HEK293 (cell line): ENCODE results near the gene NCOA3.

Experiments
- EGR2 ChIP-seq: fragments of 450-650 bp; formaldehyde crosslinking; IDR thresholded peaks from 2 replicates; pipeline ENCODE4 v1.5.1; 2016; ENCODE audit warnings: low read depth, missing biosample characterization, missing genetic modification characterization
- GLI4 ChIP-seq: fragments of 450-650 bp; formaldehyde crosslinking; IDR thresholded peaks from 2 replicates; pipeline ENCODE4 v1.5.1; 2016; ENCODE audit warnings: missing biosample characterization, missing genetic modification characterization
- IKZF3 ChIP-seq: fragments of 450-650 bp; IDR thresholded peaks from 2 replicates; pipeline ENCODE4 v1.5.0; 2018; ENCODE audit warnings: missing biosample characterization, mild to moderate bottlenecking, missing genetic modification characterization, moderate library complexity
- PRDM6 ChIP-seq: fragments of 450-650 bp; formaldehyde crosslinking; IDR thresholded peaks from 2 replicates; pipeline ENCODE4 v1.5.1; 2017; ENCODE audit warnings: missing biosample characterization, missing genetic modification characterization
- SALL2 ChIP-seq: fragments of 450-650 bp; formaldehyde crosslinking; IDR thresholded peaks from 2 replicates; pipeline ENCODE4 v1.5.0; 2017; ENCODE audit warnings: missing biosample characterization, mild to moderate bottlenecking, missing genetic modification characterization, borderline replicate concordance
- SP2 ChIP-seq: fragments of 450-650 bp; formaldehyde crosslinking; IDR thresholded peaks from 2 replicates; pipeline ENCODE4 v1.5.1; 2016; ENCODE audit warnings: missing biosample characterization, missing genetic modification characterization
- WT1 ChIP-seq: fragments of 450-650 bp; formaldehyde crosslinking; IDR thresholded peaks from 2 replicates; pipeline ENCODE4 v1.5.1; 2016; ENCODE audit warnings: missing biosample characterization, missing genetic modification characterization
- ZBTB1 ChIP-seq: fragments of 450-650 bp; formaldehyde crosslinking; IDR thresholded peaks from 2 replicates; pipeline ENCODE4 v1.5.1; 2016; ENCODE audit warnings: missing biosample characterization, missing genetic modification characterization
- ZBTB10 ChIP-seq: fragments of 450-650 bp; formaldehyde crosslinking; IDR thresholded peaks from 2 replicates; pipeline ENCODE4 v1.5.1; 2016; ENCODE audit warnings: missing biosample characterization, missing genetic modification characterization
- ZBTB26 ChIP-seq: fragments of 450-650 bp; formaldehyde crosslinking; optimal IDR thresholded peaks from 2 replicates; pipeline ENCODE3; 2016; ENCODE audit warnings: missing biosample characterization, mild to moderate bottlenecking, missing genetic modification characterization
- ZNF10 ChIP-seq: fragments of 450-650 bp; formaldehyde crosslinking; IDR thresholded peaks from 2 replicates; pipeline ENCODE4 v1.5.1; 2017; ENCODE audit warnings: missing biosample characterization, missing genetic modification characterization
- ZNF132 ChIP-seq: fragments of 450-650 bp; formaldehyde crosslinking; IDR thresholded peaks from 2 replicates; pipeline ENCODE4 v1.5.1; 2017; ENCODE audit warnings: missing biosample characterization, missing genetic modification characterization, borderline replicate concordance
- ZNF138 ChIP-seq: fragments of 450-650 bp; formaldehyde crosslinking; IDR thresholded peaks from 2 replicates; pipeline ENCODE4 v1.5.1; 2016; ENCODE audit warnings: missing biosample characterization, missing genetic modification characterization, borderline replicate concordance
- ZNF146 ChIP-seq: fragments of 450-650 bp; formaldehyde crosslinking; IDR thresholded peaks from 2 replicates; pipeline ENCODE4 v1.5.1; 2016; ENCODE audit warnings: missing biosample characterization, missing genetic modification characterization
- ZNF19 ChIP-seq: fragments of 450-650 bp; formaldehyde crosslinking; IDR thresholded peaks from 2 replicates; pipeline ENCODE4; 2016; ENCODE audit warnings: missing biosample characterization, missing genetic modification characterization, low read depth
- ZNF24 ChIP-seq: fragments of 450-650 bp; formaldehyde crosslinking; IDR thresholded peaks from 2 replicates; pipeline ENCODE4 v1.5.1; 2016; ENCODE audit warnings: missing biosample characterization, missing genetic modification characterization
- ZNF280D ChIP-seq: fragments of 450-650 bp; formaldehyde crosslinking; IDR thresholded peaks from 2 replicates; pipeline ENCODE4 v1.5.1; 2016; ENCODE audit warnings: missing biosample characterization, missing genetic modification characterization
- ZNF426 ChIP-seq: fragments of 450-650 bp; formaldehyde crosslinking; IDR thresholded peaks from 2 replicates; pipeline ENCODE4 v1.5.1; 2017; ENCODE audit warnings: missing biosample characterization, missing genetic modification characterization, mild to moderate bottlenecking, inconsistent platforms, moderate library complexity
- ZNF621 ChIP-seq: fragments of 450-650 bp; formaldehyde crosslinking; IDR thresholded peaks from 2 replicates; pipeline ENCODE4 v1.5.1; 2017; ENCODE audit warnings: missing biosample characterization, missing genetic modification characterization
- ZNF645 ChIP-seq: fragments of 450-650 bp; formaldehyde crosslinking; IDR thresholded peaks from 2 replicates; pipeline ENCODE4; 2016; ENCODE audit warnings: missing biosample characterization, missing genetic modification characterization
- ZNF670 ChIP-seq: fragments of 450-650 bp; formaldehyde crosslinking; IDR thresholded peaks from 2 replicates; pipeline ENCODE4 v1.5.1; 2016; ENCODE audit warnings: missing biosample characterization, missing genetic modification characterization, low read depth
- ZNF704 ChIP-seq: fragments of 450-650 bp; formaldehyde crosslinking; IDR thresholded peaks from 2 replicates; pipeline ENCODE4 v1.5.1; 2016; ENCODE audit warnings: missing biosample characterization, missing genetic modification characterization
- ZNF830 ChIP-seq: fragments of 450-650 bp; IDR thresholded peaks from 2 replicates; pipeline ENCODE4 v1.5.0; 2018; ENCODE audit warnings: missing biosample characterization, missing genetic modification characterization, low read depth, mild to moderate bottlenecking, moderate library complexity
- ZSCAN16 ChIP-seq: fragments of 450-650 bp; formaldehyde crosslinking; IDR thresholded peaks from 2 replicates; pipeline ENCODE4 v1.5.1; 2016; ENCODE audit warnings: missing biosample characterization, missing genetic modification characterization
- ZXDB ChIP-seq: fragments of 450-650 bp; formaldehyde crosslinking; IDR thresholded peaks from 2 replicates; pipeline ENCODE4 v1.5.1; 2016; ENCODE audit warnings: missing biosample characterization, missing genetic modification characterization

Gene NCOA3

GRCh38 chr20:47501482-47502270 is at the start of gene NCOA3 (continued):
- TF ChIP-seq ZXDB (tag by site-specific recombination): peak; percentile 87
- no peak for TF ChIP-seq GLI4 (tag by site-specific recombination)
- TF ChIP-seq ZNF704 (tag by site-specific recombination): no peak
- no peak for TF ChIP-seq ZNF10 (tag by site-specific recombination)
- TF ChIP-seq ZNF670: no peak
- no peak for TF ChIP-seq ZNF426 (tag by site-specific recombination)
- TF ChIP-seq ZBTB10 (tag by site-specific recombination): peak; percentile 96
- peak; percentile 86 for TF ChIP-seq IKZF3 (tag by site-specific recombination)
- TF ChIP-seq ZNF280D (tag by site-specific recombination): no peak
- no peak for TF ChIP-seq ZNF132
- TF ChIP-seq ZNF621: no peak
- TF ChIP-seq ZNF138 (tag by site-specific recombination): no peak
- peak; percentile 24; the same call in 1 of the 2 replicates for TF ChIP-seq ZNF645 (tag by site-specific recombination)
- TF ChIP-seq ZNF830 (tag by site-specific recombination): no peak
- no peak; the same call in 1 of the 2 replicates for TF ChIP-seq ZNF24 (tag by site-specific recombination)
- TF ChIP-seq SALL2 (tag by site-specific recombination): no peak
- no peak for TF ChIP-seq ZNF19
- peak; percentile 92 for TF ChIP-seq EGR2 (tag by site-specific recombination)
- TF ChIP-seq WT1 (tag by site-specific recombination): no peak
- 0 out of 2 replicates have a peak, but pooled peaks have one; percentile 3 for TF ChIP-seq ZNF146 (tag by site-specific recombination)
- TF ChIP-seq ZBTB1: no peak
- no peak for TF ChIP-seq SP2 (tag by site-specific recombination)
- TF ChIP-seq ZSCAN16: no peak; the same call in 1 of the 2 replicates
- TF ChIP-seq PRDM6 (tag by site-specific recombination): no peak
- peak; percentile 99 for TF ChIP-seq ZBTB26
